Measurements from ENCODE around the gene ADCY1. TPM values are rescaled to one million over a fixed set of nuclear protein-coding genes. Genes with fewer than 3 reads are reported as not detected.

ADCY1 gene
- polyA plus RNA-seq, 3 donors = 3.0 to 3.8 (median 3.6) TPM

GRCh38 chr7:45589915-45590678, 15.9 kb downstream of the ADCY1 start:
- no peak for DNase-seq (ENCODE audit: extremely low read depth in 1 of 11, low read depth in 9 of 11, low spot score in 4 of 11)

DNA sequence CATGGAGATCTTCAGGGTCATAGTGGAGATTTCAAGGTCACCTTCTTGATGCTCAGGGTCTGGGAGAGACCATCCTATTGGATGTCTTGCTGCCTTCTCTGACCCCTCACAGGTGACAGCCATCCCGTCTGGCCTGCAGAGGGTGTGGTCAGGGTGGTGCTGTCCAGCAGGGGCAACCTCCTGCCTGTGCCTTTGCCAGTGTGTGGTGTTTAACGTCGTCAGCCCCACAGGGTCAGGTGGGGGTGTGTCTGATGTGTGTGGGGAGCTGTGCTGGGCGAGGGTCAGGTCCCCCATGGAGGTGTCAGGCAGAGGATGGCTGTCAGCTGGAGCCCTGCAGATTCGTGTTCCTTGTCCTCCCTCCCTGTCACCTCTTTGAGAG, 16.5 kb downstream of the ADCY1 start:
- no peak for DNase-seq (ENCODE audit: extremely low read depth in 1 of 11, low read depth in 9 of 11, low spot score in 4 of 11)

DNA sequence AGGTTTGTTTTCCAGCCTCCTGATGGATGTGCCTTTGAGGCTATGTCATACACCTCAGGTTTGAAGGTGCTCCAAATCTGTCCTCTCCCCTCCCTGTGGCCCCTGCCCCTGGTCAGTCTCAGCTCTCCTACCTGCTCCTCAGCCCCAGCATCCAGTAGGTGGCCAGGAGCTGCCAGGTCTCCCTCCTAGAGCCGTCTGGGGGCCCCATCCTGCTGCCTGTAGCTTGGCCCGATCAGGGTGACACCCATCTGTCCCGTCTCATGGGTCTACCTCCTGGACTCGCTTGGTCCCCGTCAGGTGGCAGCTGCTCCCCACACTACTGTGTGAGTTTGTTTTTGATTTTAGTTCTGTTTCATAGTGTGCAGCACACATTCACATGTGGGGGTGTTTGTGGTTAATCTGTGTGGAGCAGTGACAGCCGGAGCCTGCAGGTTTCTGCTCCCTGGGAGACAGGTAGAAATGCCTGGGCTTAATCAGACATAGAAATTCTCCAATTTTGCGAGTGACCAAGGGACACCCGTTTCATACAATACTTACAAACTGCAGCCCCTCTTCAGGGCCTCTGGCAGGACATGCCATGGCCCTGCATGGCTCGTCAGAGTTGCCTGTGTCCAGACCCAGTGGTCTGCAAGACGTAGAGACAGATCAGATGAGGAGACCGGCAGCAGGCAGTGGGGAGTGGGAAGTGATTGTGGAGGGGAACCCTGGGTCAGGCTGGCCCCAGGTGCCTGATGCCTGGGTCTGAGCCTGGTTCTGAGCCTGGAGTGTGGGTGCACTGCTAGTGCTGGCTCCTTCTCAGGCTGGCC, 17.1 kb downstream of the ADCY1 start:
- DNase-seq (ENCODE audit: extremely low read depth in 1 of 11, low read depth in 9 of 11, low spot score in 4 of 11) = no peak

- no peak for DNase-seq (ENCODE audit: extremely low read depth in 1 of 11, low read depth in 9 of 11, low spot score in 4 of 11)
Measured at GRCh38 chr7:45592230-45592991, 18.2 kb downstream of the ADCY1 start.

GRCh38 chr7:45593121-45593541, 19.0 kb downstream of the ADCY1 start:
- DNase-seq (ENCODE audit: extremely low read depth in 1 of 11, low read depth in 9 of 11, low spot score in 4 of 11) = no peak

GRCh38 chr7:45593877-45594276, 19.7 kb downstream of the ADCY1 start:
- no peak for DNase-seq (ENCODE audit: extremely low read depth in 1 of 11, low read depth in 9 of 11, low spot score in 4 of 11)

DNA sequence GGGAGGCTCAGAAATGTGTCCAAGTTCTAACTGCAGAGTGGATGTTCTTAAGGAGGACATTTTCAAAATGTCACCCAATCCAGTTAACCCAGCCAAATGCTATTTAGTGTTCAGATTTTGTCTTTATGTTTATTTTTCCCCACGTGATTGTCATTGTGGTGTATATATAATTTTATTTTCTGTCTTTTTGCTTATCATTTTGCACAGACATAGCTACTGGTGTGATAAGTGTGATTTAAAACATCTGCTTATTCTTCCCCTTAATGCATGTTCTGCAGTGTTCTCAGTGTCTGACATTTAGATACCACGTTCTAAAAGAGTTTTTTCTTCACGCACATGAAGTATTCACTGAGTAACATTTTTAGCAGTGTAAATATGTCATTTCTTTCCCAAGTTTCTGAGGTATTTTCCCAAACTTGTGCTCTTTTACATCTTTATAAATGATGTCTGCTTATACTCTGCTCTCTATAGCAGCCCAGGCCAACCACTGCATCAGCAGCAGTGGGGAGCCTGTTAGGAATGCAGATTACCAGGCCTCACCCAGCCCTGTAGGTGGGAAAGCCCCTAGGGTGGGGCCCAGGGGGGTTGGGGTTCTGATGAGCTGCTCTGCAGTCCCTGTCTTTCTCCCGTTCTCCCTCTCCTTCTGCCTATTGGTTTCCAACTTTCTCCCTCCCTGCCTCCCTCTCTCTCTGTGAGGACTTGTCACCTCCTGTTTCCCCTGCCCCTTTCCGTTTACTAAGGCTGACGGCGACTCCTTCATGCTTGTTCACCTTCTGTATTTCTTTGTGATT, 20.8 kb downstream of the ADCY1 start:
- no peak for DNase-seq (ENCODE audit: extremely low read depth in 1 of 11, low read depth in 9 of 11, low spot score in 4 of 11)

GRCh38 chr7:45595809-45596664, 21.9 kb downstream of the ADCY1 start:
- no peak for DNase-seq (ENCODE audit: extremely low read depth in 1 of 11, low read depth in 9 of 11, low spot score in 4 of 11)

DNA sequence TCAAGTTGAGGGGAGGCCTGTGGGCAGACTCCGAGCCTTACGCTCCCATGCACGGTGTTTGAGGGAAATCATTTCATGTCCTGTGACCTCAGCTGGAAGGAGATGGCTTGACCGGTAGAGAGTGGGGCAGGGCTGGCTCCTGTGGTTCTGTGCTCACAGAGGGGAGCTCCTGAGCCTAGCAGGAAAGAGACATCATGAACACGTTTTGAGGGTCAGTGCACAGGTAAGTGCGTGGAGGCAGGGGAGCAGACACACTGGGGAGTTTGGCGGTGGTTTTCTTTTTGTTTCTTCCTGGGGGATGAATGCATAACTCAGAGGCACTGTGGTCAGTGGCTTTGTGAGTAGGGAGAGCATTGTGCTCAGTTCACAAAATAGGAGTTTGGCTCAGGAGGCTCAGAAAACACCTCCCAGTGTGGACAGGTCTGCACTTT, 22.5 kb downstream of the ADCY1 start:
- DNase-seq (ENCODE audit: extremely low read depth in 1 of 11, low read depth in 9 of 11, low spot score in 4 of 11) = no peak

- DNase-seq (ENCODE audit: extremely low read depth in 1 of 11, low read depth in 9 of 11, low spot score in 4 of 11) = no peak
Measured at GRCh38 chr7:45597286-45597984, 23.3 kb downstream of the ADCY1 start.

DNA sequence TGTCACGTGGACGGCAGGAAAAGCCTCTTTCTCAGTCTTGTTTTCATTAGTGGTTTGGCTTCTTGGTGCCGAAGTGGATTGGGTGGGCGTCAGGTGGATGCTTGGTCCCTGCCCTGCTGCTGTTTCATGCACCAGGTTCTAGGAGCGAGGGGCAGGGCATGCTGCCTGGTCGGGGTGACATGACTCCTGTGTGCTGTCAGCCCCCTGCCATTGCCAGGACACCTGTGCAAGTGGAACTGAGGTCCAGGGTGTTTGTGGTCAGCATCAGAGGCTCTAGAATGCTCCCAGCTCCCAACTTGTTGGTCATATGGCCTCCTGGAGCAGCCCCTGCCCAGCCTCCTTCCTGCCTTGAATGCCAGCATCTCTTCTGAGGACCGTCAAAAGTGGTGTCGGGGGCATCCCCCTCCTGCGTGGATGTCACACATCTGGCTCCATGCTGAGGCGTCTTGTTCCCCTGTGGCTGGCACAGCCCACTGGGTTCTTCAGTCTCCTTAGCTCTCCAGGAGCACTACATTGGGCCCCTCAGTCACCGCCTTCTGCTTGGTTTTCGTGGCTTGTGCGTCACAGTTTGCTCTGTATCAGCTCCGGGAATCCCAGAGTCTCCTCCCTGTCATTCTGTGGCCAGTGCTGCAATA, 24.8 kb downstream of the ADCY1 start:
- DNase-seq (ENCODE audit: extremely low read depth in 1 of 11, low read depth in 9 of 11, low spot score in 4 of 11) = no peak

- no peak for DNase-seq (ENCODE audit: extremely low read depth in 1 of 11, low read depth in 9 of 11, low spot score in 4 of 11)
Measured at GRCh38 chr7:45599851-45600706, 25.9 kb downstream of the ADCY1 start.

DNA sequence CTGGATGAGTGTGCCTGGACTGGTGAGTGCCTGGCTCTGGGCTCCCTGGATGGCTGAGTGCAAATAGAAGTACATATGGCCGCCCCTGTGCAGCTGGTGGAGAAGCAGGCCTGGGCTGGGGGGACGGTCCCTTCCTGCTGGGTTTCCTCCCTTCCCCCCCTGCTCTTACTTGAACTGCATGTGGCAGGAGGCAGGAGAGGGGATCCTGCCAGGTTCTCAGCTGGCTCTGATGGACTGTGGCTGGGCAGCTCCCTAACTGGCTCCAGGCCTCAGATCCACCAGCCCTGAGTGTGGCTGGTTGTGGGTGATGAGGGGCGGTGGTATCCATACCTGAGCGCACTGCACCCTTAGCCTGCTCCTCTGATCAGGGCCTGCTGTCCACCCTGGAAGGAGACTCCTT, 26.9 kb downstream of the ADCY1 start:
- DNase-seq (ENCODE audit: extremely low read depth in 1 of 11, low read depth in 9 of 11, low spot score in 4 of 11) = no peak

GRCh38 chr7:45601816-45602540, 27.8 kb downstream of the ADCY1 start:
- DNase-seq (ENCODE audit: extremely low read depth in 1 of 11, low read depth in 9 of 11, low spot score in 4 of 11) = no peak

DNA sequence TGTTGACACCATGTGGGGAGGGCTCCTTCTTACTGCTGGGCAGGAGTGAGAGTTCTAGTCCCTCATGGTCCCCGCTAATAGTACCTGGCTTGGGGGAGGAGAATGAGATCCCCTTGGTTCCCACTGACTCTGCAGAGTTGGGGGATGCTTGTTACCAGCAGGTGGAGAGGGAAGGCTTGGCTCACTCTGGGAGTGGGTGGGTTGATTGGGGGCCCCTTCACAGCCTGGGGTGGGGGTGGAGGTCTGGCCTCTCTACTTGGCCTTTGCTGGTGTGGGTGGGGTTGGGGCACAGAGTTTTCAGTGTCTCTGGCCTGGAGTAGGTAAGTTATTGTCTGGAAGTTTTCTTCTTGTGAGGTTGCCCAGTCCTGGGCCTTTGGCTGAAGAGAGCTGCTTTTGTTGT, 31.9 kb downstream of the ADCY1 start:
- DNase-seq (ENCODE audit: extremely low read depth in 1 of 11, low read depth in 9 of 11, low spot score in 4 of 11) = no peak

GRCh38 chr7:45606931-45607330, 32.8 kb downstream of the ADCY1 start:
- DNase-seq (ENCODE audit: extremely low read depth in 1 of 11, low read depth in 9 of 11, low spot score in 4 of 11) = no peak

All from renal cortex interstitium (tissue), 11 donors.